Stimulated activated CD8-positive, alpha-beta memory T cell treated with anti-CD3 and anti-CD28 coated beads, Interleukin-15, amount 100 ng/mL, for 24 hours (primary cell): ENCODE data around the gene IPO13.

Experiments
- DNase-seq: peaks from one replicate; pipeline ENCODE4 v3.0.0-alpha.2; 2020; ENCODE audit warnings: low read depth

The IPO13 gene

GRCh38 chr1:44012404-44012803 lies 65.7 kb downstream of the IPO13 start:
- DNase-seq: no peak

DNA sequence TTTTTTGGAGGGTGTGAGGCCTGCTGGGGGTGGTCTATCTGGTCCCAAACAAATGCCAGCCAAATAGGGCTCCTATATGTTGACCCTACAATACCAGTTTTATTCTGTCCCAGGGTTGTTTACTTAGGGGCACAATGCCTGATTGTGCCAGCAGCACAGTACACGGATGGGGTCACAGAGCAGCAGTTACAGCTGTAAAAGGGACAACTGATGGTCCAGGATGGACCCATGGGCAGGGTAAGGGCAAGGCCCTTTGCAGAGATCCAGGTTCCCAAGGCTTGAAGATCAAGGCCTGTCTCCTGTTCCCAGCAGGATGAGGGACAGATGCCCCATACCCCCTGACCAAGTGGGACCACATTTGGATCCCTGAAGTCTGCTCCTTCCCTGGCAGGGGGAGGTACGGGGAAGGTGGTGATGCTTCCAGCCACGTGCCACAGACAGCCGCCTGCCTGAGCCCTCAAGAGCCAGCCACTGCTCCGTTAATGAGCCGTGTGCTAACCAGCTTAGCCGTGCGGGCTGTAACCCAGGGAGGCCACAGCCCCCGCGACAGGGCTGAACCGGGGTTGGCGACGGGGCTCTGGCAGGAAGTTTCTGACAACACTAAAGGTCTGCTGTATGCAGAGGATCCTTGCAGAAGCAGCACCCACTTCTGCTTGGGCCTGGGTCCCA lies 66.3 kb downstream of the IPO13 start:
- DNase-seq: no peak

DNA sequence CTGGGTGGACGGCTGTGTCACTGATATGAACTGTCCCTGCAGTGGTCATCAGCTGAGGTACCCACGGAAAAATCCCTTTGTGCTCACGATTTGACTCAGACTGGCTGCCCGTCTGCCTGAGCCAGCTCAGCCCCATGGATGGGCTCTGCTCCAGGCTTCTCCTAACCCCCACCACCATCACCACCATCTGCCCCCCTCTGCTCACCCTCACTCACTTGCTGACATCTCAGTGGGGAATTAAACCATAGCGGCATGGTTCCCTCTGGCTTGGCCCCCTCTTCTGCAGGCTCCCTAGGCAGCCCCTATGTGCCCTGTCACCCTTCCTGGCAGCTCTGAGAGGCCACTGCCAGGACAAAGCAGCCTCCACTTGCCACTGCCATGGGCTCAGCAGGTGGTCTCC lies 67.2 kb downstream of the IPO13 start:
- no peak for DNase-seq

GRCh38 chr1:44014365-44015104 lies 67.8 kb downstream of the IPO13 start:
- no peak for DNase-seq

DNA sequence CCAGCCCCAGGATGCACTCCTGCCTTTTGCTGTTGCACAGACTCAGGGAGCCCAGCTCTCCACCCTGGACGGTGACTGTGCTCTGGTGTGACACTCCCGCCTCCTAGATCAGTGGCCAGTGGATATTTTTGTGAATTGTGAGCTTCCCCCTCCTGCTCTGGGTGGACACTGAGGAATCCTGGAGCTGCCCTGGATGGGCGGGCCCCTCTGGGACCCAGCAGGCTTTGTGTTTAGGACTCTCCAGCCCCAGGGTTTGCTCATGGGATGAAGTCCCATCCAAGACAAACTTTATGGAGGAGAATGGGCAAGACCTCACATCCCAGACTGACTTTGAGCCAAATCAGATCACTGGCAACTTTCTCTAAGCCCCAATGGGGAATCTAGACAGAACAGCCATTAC lies 68.5 kb downstream of the IPO13 start:
- DNase-seq: no peak

- DNase-seq: no peak
Measured at GRCh38 chr1:44016041-44016889, 69.5 kb downstream of the IPO13 start.

- DNase-seq: no peak
Measured at GRCh38 chr1:44016890-44017400, 70.2 kb downstream of the IPO13 start.
